NB4 (cell line): ENCODE results near the gene TUBA1B.

ENCODE experiments used
- DNase-seq: peaks from one replicate; pipeline ENCODE4 v3.0.0; 2010; ENCODE audit warnings: low read depth
- H3K4me3 ChIP-seq: one replicate; pipeline ENCODE4 v1.5.1; 2011; ENCODE audit warnings: mild to moderate bottlenecking, low read depth, low read length, moderate library complexity
- MYC ChIP-seq: IDR thresholded peaks from 2 replicates; pipeline ENCODE4 v1.6.1; 2011; ENCODE audit warnings: low read depth, low read length
- POLR2A ChIP-seq: IDR thresholded peaks from 2 replicates; pipeline ENCODE4 v1.6.1; 2011; ENCODE audit warnings: mild to moderate bottlenecking; ENCODE audit not compliant: insufficient read length; ENCODE audit errors: extremely low read depth
- TF ChIP-seq, protein P1 (sequence below): IDR thresholded peaks from one replicate; pipeline ENCODE4 v1.5.1; 2012; ENCODE audit warnings: low read depth, low read length
- TF ChIP-seq, protein P2 (sequence below): IDR thresholded peaks from 2 replicates; pipeline ENCODE4 v1.6.1; 2011; ENCODE audit warnings: low read depth, low read length

The TUBA1B gene

DNA sequence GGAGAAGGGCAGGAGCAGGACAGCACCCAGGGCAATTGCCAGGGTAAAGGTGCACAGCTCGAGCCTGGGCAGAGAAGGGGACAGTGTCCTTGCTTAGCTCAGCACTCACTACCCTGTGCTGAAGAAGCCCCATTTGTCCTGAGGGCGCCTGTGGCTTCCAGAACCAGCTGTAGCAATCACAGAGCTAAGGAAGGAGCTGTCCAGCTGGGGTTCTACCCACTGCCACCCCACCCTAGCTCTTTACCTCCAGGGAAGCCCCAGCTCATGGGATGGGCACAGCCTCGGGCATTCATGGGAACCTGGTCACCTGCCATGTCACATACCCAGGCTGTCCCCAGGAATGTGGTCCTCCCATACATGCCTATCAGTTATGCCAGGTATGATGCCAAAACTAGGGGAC, 26.4 kb downstream of the TUBA1B start:
- TF ChIP-seq, protein P1, sequence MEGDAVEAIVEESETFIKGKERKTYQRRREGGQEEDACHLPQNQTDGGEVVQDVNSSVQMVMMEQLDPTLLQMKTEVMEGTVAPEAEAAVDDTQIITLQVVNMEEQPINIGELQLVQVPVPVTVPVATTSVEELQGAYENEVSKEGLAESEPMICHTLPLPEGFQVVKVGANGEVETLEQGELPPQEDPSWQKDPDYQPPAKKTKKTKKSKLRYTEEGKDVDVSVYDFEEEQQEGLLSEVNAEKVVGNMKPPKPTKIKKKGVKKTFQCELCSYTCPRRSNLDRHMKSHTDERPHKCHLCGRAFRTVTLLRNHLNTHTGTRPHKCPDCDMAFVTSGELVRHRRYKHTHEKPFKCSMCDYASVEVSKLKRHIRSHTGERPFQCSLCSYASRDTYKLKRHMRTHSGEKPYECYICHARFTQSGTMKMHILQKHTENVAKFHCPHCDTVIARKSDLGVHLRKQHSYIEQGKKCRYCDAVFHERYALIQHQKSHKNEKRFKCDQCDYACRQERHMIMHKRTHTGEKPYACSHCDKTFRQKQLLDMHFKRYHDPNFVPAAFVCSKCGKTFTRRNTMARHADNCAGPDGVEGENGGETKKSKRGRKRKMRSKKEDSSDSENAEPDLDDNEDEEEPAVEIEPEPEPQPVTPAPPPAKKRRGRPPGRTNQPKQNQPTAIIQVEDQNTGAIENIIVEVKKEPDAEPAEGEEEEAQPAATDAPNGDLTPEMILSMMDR, result no peak
- TF ChIP-seq POLR2A (no peak), MYC (no peak)
- TF ChIP-seq, protein P2, sequence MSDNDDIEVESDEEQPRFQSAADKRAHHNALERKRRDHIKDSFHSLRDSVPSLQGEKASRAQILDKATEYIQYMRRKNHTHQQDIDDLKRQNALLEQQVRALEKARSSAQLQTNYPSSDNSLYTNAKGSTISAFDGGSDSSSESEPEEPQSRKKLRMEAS, result no peak
- no peak for DNase-seq

GRCh38 chr12:49100380-49100779, 30.8 kb downstream of the TUBA1B start:
- H3K4me3 ChIP-seq, result no peak overlapping the region
- TF ChIP-seq, protein P1, result no peak
- TF ChIP-seq, protein P2, result no peak
- TF ChIP-seq POLR2A (no peak), MYC (no peak)
- no peak for DNase-seq

More for the DNA sequence above, 26.4 kb downstream of the TUBA1B start:
- no peak overlapping the region for H3K4me3 ChIP-seq

- no peak overlapping the region for H3K4me3 ChIP-seq
- TF ChIP-seq, protein P1, result no peak
- no peak for TF ChIP-seq MYC
- TF ChIP-seq, protein P2, result no peak
- no peak for TF ChIP-seq POLR2A
- DNase-seq, result no peak
Observed at GRCh38 chr12:49098703-49099102, 32.5 kb downstream of the TUBA1B start.

GRCh38 chr12:49098035-49098451, 33.2 kb downstream of the TUBA1B start:
- DNase-seq, result peak; percentile 78
- TF ChIP-seq POLR2A, result no peak
- TF ChIP-seq MYC, result no peak
- TF ChIP-seq, protein P1, result peak; percentile 95
- TF ChIP-seq, protein P2, result peak; percentile 36; the same call in 1 of the 2 replicates
- H3K4me3 ChIP-seq, result no peak overlapping the region

DNA sequence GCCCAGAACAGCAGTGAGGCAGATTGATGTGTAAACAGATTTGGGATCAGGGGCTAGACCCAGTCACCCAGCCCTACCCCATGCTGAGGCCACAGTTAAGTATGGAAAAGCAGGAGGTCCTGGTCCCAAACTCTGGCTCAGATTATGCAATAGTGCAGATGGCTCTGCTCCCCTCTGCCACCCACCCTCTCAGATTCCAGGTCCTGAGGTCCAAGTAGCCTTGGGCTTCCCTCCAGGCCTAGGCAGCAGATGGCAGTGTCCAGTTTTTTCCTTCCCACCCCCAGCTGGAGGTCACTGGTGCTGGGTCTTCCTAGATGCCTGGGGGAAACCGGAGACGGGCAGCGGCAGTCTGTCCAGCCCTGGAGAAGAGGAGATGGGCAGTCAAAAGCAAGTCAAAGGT, 33.8 kb downstream of the TUBA1B start:
- TF ChIP-seq, protein P1, result no peak
- TF ChIP-seq, protein P2, result no peak
- no peak for TF ChIP-seq MYC
- no peak for TF ChIP-seq POLR2A
- H3K4me3 ChIP-seq, result no peak overlapping the region
- DNase-seq, result no peak

- TF ChIP-seq MYC (no peak), POLR2A (no peak)
- TF ChIP-seq, protein P2, result no peak
- TF ChIP-seq, protein P1, result no peak
- DNase-seq, result no peak
- no peak overlapping the region for H3K4me3 ChIP-seq
Observed at GRCh38 chr12:49094975-49095365, 36.2 kb downstream of the TUBA1B start.
